GM18861 (cell line): ENCODE measurements around the gene FGFR2.

Experiments used
- ATAC-seq: cut with Tn5 transposase; IDR thresholded peaks from one replicate; pipeline ENCODE4 v1.9.1; 2021; ENCODE audit not compliant: unreplicated experiment

The FGFR2 gene

GRCh38 chr10:121611393-121612159 lies 13.3 kb upstream of the FGFR2 start:
- ATAC-seq = no peak

- ATAC-seq = no peak
Measured at GRCh38 chr10:121610798-121611323, 12.6 kb upstream of the FGFR2 start.

- ATAC-seq = no peak
Measured at GRCh38 chr10:121609426-121610380, 11.5 kb upstream of the FGFR2 start.

DNA sequence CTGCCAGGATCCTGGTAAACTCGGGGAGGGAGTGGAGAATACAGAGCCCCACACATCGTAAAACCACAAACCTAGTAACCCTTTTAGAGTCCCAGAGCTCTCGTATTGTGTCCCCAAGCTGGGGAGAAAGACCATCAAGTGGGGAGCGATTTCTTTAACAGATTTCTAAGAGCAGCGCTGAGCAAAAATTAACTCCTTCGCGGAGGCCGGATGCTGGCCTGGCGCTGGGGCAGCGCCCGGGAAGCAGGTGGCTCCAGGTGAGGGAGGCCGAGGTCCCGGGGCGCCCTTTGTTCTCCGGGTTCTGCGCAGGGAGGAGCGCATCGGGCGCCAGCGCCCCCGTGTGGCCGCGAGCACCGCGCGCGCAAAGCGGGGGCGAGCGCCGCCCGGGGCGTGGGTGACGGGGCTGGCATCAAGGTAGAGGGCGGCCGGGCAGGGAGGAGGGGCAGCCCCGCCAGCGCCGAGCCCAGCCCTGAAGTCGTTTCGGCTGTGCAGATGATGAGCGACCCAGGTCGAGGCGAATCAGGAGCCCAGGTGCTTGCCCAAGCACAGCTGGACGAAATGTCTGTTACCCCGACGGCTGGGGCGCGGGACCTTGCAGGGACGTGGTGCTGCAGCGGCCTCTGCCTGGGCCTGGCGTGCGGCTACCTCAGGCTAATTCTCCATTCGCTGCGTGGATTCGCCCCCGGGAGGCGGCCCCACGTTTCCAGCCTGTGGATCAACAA lies 10.4 kb upstream of the FGFR2 start:
- ATAC-seq = no peak

DNA sequence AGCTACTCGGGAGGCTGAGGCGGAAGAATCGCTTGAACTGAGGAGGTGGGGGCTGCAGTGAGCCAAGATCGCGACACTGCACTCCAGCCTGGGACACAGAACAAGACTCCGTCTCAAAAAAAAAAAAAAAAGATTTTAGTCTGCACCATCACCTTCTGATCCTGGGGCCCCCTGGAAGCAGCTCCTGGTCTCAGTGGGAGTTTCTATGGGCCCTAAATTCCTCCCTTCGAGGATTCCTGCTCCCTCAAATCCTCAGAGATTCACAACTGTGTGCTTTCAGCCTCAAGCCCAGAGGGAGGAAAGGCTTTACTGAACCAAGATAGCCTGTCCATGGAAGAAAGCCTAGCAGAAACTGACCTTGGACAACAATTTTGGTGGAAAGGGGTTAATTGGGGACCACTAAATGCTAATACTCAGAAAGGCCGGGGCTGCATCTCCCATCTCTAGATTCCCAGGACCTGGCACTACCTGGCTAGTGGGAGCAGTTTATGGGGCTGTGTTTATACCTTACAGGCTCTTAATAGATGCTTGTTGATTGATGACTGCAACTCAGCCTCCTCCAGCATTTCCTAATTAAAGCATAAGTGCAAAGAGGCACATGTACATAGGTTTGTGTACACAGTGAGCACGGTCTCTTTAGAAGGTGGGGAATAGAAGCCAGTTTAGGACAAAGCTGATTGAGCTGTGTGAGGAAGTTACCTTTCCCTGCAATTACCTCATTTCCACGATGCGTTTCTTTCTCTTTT lies 9.2 kb upstream of the FGFR2 start:
- no peak for ATAC-seq

- ATAC-seq = no peak
Measured at GRCh38 chr10:121605708-121606107, 7.5 kb upstream of the FGFR2 start.

- ATAC-seq = no peak
Measured at GRCh38 chr10:121601458-121601857, 3.2 kb upstream of the FGFR2 start.

DNA sequence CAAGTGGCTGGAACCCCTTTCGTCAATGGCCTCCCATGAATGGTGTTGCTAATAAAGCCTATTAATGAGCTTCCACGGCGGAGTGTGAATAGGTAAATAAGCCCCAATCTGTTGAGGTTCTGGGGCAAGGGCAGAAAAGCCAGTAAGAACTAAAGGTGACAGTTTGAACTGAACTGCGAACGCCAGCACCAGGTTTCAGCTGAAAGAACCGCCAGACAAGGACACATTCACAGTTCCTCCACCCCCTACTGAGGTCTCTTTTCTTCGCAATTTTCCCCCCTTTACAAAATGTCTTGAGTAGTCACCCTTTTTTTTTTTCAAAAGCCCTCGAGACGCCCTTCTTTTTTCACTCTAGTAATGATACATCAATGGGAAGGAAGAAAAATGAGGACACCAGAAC lies 2.4 kb upstream of the FGFR2 start:
- no peak for ATAC-seq

DNA sequence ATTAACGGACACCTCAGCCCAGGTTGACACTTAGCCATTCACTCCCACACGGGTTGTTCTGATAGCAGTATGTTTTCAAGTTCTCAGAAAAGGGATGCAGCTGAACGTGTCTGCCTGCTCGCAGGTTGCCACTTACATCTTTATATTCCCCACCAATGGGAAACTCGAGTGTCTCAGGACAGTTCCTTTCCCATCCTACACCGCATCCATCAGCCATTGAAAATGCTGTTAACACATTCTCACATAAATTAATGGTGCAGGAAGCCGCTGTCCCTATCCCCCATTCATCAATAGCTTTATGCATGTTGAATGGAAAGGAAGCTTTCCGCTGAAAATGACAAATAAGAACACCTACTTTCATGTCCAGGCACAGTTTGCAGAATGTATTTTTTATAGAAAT lies 1.7 kb upstream of the FGFR2 start:
- ATAC-seq = no peak

DNA sequence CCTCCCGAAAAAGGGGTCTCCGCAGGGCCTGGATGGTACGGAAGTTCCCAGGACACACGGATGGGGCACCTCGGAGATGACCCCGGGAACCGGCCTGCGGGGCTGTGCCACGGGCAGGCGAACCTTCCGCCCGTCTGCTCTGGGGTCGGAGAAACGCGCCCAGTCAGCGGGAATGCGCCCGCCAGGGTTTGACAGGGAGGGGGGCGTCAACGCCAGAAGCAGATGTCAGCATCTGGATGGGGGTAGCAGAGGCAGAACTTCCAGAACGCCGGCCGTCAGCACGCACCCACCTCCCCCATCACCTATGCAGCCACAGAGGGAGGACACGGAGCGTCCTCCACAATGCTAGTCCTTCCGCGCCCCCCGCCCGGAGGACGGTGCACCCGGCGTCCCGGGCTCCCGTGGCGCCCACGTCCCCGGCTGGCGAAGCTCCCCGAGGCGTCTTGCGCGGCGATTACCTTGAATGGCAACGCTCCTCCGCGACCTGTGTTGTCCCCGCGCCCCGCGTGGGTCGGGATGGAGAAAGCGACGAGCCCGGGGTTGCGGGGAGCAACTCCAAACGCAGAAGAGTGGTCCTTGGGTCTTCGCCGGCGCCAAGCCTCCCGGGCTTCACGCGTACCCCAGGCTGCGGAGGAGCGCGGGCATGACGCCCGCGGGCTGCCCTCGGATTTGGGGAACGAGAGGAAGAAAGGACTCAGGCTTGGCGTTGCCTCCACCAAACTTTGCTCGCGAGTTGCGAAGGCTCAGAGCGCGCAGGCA lies 561 bp downstream of the FGFR2 start:
- peak; percentile 14 for ATAC-seq

DNA sequence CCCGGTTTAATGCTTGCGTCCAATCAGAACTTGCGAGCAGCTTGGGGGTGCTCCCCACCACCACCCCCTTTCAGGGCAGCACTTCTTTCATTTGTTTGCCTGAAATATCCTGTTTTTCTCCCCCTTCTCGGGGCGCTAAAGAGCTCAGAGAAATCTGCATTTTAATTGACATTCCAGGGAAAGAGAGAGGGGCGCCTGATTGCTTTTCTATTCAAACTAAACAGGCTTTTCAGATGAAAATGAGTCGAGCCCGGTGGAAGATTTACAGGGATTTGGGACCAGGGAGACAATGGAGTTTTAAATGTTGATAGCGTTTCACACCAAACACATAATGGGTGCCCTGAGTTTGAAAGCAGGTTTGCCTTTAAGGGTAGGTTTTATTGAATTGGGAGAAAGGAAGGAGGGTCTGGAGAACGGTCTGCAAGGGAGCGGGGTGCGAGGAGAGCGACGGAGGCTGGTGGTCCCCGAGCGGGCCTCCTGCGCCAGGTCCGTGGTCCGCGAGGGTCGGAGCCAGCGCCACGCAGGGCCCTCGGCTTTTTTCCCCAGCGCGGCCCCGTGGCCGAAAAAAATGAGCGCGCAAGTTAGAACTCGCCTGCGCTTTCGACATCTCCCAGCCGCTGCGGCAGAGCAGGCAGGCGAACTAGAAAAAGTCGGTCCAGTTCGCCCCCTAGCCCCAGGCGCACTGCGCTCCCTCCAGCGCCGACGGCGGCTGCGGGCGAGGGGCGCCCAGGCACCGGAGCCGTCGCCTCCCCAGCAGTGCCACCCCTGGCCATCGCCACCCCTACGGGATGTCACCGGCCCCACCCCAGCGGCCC lies 1.3 kb downstream of the FGFR2 start:
- ATAC-seq = no peak

GRCh38 chr10:121595806-121596688 lies 2.2 kb downstream of the FGFR2 start:
- ATAC-seq = no peak

DNA sequence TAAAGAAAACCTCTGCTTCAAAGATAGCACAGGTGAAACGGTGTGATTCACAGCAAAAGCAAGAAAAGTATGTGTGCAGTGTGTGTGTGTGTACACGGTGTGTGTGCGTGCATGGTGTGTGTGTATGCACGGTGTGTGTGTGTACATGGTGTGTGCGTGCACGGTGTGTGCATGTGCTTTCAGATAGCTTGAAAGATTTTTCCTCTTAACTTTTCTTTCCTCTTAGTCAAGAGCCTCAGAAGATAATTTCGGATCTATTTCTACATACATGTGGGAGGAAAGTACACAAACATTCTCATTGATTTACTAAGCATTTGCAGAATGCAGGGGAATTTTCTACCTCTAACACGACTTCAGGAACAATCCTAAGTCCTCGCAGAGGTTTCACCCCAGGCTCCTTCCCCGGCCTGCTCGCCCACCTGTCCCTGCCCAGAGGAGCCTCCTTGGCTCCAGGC lies 2.9 kb downstream of the FGFR2 start:
- no peak for ATAC-seq

- ATAC-seq = no peak
Measured at GRCh38 chr10:121594623-121595350, 3.5 kb downstream of the FGFR2 start.

DNA sequence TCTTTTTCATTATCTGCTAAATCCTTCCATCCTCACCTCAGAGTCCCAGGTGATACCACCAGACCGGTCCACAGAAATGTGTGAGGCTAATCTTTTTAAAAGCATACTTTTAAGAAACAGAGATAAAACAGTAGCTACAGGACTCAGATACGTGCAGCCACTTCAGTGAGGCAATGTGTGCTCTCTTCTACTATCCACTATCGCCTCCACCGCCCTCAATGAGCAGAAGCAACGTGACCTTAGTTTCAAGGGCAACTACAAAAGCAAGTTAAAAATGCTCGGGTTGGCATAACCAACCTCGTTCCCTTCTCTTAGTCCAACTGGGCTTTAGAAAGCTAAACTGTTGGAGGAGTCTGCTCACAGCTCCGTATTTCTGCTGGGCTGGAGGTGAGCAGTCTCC lies 4.2 kb downstream of the FGFR2 start:
- ATAC-seq = no peak

- no peak for ATAC-seq
Measured at GRCh38 chr10:121593281-121594075, 4.8 kb downstream of the FGFR2 start.
